K562 (cell line): ENCODE data around the gene CSH1.

Source experiments
- BRCA1 ChIP-seq, 2 experiments: fragments of 450-650 bp in 1 of 2; sonication (generic) in 1 of 2; formaldehyde crosslinking in 1 of 2; IDR thresholded peaks; 2 replicates each; pipeline versions ENCODE4 v1.5.0 to v1.6.1; 2017 to 2020; ENCODE audit warnings: mild to moderate bottlenecking in 1 of 2, missing genetic modification reagents in 1 of 2
- HEY1 ChIP-seq: fragments of 250-450 bp; sonication (Bioruptor Pico); IDR thresholded peaks from 2 replicates; pipeline ENCODE4 v1.5.0; 2020; ENCODE audit warnings: mild to moderate bottlenecking, moderate library complexity, borderline replicate concordance
- PYGO2 ChIP-seq: fragments of 450-650 bp; IDR thresholded peaks from 2 replicates; pipeline ENCODE4 v1.6.1; 2016; ENCODE audit warnings: mild to moderate bottlenecking, missing genetic modification characterization, moderate library complexity, missing compliant biosample characterization
- ZNF263 ChIP-seq: sonication (generic); formaldehyde crosslinking; IDR thresholded peaks from 2 replicates; pipeline ENCODE4 v1.8.0; 2022; ENCODE audit warnings: mild to moderate bottlenecking, missing genetic modification reagents, borderline replicate concordance

DNA sequence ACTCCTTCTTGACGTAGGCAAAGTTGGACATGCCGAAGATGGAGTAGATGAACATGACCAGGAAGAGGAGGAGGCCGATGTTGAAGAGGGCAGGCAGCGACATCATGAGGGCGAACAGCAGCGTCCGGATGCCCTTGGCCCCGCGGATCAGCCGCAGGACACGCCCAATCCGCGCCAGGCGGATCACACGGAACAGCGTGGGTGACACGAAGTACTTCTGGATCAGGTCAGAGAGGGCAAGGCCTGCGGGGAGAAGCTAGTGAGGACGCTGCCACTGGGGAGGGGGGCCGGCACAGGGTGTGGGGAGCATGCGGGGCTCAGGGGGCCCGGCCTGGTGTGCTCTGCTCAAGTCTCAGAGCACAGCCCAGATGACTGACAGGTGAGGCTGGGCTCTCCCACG lies 45.4 kb upstream of the CSH1 start:
- TF ChIP-seq PYGO2 (tag) (no peak), ZNF263 (CRISPR knock-in tag) (no peak), HEY1 (no peak), BRCA1 (IDR thresholded peaks at IDR 0.05) (no peak), BRCA1 (CRISPR knock-in tag; IDR thresholded peaks at IDR 0.05) (no peak)
